NCI-H526 treated with DMSO at 0.1 percent for 48 hours (cell line): ENCODE data around the gene GPD1L.
A peak's percentile ranks its signal among the peaks of the same experiment; 100 is the strongest.

Source experiments
- DNase-seq: peaks from one replicate; lab custom pipeline; 2025; lab: John Stamatoyannopoulos, UW

GPD1L gene

DNA sequence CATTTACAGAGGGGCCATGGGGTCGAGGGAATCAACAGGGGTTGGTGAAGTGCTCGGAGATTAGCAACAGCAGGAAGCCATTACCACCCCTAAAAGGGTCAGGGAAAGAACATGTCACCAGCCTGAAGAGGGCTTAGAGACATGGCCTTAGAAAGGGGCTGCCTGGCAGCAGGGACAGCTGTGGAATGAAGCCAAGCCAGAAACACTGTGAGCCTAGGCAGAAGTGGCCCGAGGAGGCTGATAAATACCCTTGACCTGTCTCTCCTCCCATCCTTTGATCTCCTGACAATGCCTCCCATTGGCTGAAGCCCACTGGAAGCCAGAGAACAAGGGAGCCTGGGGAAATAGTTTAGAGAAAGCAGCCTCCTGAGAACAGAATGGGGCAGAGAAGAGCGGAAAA is 31.4 kb downstream of the GPD1L start:
- DNase-seq, result no peak

DNA sequence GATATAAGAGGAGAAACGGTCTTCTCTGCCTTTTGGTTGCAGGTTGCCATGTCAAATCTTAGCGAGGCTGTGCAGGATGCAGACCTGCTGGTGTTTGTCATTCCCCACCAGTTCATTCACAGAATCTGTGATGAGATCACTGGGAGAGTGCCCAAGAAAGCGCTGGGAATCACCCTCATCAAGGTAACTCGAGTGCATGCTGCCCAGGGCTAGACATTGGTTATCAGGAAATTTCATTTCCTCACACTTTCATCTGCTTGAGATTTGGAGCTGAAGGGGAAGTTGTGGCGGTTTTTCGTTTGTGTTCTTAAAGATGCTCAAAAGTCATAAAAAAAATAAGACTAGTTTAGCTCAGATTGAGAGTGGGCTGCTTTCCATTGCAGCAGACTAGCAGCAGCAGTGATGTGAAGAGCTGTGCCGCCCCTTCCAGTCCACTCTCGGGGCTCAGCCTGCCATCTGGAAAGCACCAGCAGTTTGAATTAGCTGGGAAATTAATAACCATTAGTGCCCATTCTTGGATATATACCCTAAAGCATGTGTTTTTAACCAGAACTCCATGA is 32.2 kb downstream of the GPD1L start:
- DNase-seq, result no peak

DNA sequence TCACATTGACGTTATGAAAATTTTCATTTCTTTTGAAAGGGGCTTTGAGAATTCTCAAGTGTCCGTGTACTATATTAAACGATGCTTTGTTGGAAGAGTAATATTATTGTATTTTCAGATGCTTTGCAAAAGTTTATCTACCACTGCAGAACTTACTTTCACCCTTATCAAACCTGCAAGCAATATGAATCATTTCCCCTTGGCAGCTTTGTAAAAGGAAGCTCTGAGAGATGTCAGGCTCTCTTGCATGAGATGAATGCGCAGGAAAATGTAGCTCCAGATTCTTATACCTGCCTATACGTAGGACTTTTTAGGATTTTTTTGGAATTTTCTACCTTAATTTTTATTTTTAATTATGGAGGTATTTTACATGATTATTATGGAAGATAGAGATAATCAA is 34.5 kb downstream of the GPD1L start:
- no peak for DNase-seq

DNA sequence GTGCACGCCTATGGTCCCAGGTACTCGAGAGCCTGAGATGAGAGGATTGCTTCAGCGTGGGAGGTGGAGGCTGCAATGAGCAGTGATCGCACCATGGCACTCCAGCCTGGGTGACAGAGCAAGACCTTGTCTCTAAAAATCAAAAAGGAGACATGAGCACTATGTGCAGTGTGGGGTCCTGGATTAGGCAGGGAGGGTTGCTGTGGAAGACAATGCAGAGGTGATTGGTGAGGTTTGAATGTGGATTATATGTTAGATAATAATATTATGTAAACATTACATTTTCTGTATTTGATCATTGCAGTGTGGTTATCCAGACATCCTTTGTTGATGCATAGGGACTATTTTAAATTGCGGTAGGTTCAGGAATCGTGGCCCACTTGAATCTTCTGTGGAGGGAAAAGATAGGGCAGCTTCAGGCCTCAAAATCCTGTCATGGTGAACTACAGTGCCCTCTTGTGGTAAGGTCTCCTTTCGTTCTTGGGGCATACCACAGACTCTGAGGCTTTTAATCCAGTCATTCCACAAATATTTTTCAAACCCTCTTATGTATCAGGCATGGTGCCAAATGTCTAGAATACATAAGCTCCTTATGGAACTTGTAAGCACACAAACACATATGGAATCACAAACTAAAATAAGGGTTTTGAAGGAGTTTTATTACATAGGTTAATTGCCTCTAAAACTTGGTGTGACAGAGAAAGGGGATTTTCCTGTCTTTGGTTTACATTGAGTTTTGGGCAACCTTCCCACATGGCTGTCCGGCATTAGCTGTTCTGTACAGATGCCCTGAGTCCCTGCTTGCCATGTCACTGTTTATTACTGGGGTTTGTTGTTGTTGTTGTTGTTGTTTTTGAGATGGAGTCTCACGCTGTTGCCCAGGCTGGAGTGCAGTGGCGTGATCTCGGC is 37.7 kb downstream of the GPD1L start:
- peak; percentile 37 for DNase-seq

DNA sequence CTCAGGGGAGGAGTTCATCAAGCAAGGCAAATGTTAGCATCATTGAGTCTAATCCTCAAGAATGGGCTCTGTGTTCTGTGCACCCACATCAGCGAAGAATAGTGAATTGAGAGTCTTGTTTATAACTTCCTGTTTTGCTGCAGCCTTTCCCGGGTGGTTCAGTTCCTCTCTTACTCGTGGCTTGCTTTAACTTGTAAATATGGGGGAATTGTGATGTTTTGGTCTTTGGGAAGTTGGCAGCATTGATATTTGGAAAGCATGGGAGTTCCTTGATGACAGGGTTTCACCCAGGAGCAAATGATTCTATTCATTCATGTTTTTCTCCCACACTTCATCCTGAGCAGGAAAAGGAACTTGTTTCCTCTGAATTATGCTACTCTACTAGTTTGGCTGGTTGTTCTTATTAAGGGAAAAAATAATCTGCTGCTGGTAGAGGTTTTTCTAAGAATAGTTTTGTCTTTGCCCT is 40.4 kb downstream of the GPD1L start:
- no peak for DNase-seq

DNA sequence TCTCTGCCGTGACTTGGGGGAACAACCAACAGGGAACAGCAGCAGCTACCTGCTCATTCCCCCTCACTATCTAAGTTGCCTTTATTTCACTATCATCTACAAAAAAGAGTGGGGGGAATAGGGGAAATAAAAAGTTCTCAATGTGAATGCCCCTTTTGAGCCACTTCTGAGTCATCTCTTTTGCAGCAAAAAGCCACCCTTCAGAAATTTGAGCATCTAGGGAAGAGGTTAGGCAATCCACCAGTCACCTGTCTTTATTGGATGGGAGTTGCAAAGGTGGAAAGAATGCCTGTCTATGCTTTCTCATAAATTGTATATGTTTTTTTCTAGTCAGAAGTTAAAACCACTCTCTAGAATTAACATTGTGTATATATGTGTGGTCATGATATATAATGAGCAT is 41.1 kb downstream of the GPD1L start:
- no peak for DNase-seq

DNA sequence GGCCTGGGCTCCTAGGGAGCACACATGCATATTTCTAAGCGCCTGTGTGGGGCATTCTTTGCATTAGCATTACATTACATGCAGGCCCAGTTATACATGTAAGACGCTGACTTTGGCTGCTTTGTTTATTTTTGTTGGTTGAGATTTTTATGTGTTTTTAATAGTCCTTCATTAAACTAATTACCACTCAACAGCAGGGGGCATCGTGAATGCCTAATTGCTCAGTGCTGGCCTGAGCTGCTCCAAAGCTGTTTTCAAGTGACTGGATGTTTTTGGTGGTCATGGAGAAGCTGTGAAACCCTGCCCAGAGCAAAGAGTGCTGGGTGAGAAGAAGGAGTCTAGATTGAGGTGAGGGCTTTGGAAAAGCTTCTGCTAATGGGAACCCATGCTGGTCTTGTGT is 41.5 kb downstream of the GPD1L start:
- DNase-seq, result no peak

DNA sequence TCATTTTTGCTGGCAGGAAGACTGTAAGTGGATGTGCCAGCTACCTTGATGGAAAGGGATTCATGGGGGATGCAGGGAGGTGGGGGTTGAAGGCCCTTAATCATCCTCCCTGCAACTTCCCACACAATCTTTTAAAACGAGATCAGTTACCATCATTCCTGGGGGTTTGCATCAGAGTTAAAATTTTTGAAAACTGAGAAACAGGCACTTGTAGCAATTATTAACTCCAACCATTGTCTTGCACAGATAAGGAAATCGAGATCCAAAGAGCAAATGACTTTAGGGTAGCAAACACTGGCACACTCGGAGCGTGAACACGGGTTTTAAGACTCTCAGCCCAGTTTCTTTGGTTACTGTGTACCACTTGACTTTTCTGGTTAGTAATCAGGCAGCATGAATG is 41.9 kb downstream of the GPD1L start:
- no peak for DNase-seq

DNA sequence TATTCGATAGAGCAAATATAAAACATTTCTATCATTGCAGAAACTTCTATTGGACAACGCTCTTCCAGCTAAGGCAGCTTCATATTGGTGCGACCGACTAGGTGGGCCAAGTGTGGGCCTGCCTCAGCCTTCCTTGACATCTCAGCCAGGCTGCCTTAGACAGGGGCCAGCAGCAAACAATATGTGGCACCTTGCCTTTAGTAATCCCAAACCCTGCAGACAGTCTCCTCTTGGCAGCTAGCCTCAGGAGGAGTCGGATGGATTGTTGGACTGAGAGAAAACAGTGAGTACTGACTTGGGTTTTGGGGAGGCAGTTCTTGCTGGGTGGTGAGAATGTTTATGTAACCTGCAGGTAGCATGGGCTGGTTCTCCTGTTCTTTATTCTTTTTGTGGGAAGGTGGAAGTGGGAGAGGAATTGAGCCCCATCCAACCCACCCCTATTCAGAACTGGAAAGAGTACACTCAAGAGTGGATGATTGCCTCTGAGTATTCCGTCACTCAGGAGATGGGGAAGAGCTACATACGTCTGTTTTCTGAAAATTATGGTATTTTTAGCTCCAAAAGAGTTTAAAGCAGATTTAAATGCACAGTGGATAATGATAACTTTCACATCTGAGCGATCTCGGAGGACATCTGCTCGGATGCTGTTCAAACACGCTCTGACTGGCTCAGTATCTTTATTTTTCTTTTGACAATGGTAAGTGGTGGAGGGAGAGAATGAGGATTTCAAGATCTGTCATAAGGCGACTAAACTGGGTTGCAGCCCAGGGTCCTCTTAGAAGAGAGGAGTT is 47.2 kb downstream of the GPD1L start:
- no peak for DNase-seq

DNA sequence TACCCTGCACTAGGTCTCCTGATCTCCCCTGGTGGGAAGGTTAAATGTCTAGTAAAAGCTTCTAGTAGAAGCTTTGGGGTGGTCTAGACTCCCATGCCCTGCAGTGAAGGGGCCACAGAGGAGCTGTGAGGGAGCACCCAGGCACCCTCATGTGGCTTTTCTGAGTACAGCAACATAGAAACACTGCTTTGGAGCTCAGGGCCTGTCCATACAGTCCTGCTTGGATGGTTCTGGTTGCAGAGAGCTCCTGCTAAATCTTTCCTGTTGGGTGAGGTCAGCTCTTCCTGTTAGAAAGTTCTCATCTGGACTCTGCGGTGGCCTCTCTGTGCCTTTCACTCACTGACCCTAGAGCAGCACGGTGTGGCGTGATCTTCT is 47.8 kb downstream of the GPD1L start:
- no peak for DNase-seq

DNA sequence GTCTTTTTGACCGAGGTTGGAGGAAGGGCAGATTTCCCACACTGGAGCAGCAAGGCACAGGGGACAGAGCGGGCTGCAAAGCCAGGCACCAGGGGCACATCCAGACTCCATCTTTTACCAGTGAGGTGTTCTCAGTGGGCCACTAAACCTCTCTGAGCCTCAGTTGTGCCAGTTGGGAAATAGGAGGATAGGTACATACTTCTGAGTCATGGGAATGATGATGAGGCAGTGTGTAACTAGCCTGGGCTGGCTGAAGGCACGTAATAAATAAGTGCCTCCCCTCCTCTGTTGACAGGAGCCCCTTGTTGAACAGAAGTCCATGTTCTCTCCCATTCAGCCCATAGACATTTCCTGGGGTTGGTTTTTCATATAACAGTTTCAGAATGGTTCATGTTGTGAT is 48.7 kb downstream of the GPD1L start:
- DNase-seq, result no peak

DNA sequence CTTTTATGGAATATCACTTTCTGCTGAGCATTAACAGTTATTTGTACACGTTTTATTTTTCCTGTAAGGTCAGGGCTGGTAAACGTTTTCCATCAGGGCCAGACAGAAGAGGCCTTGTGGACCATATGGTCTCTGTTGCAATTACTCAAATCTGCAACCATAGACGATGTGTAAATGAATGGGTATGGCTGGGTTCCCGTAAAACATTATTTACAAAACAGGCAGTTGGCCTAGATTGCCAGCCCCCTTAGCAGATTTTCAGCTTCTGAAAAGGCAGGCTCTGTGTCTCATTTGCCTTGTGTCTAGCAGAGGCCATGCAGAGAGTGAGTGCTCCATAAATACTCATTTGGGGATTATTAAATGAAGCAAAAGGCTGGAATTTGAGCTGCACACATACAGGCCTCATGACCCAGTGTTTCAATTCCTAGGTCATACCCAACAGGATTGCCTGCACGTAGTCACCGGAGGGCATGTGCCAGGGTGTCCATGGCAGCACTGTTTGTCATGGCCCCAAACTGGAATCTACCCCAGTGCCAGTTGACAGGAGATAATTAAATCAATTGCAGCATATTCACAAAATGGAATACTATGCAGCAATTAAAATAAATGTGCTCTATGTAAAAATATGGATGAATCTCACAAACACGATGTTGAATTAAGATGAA is 51.3 kb downstream of the GPD1L start:
- no peak for DNase-seq

DNA sequence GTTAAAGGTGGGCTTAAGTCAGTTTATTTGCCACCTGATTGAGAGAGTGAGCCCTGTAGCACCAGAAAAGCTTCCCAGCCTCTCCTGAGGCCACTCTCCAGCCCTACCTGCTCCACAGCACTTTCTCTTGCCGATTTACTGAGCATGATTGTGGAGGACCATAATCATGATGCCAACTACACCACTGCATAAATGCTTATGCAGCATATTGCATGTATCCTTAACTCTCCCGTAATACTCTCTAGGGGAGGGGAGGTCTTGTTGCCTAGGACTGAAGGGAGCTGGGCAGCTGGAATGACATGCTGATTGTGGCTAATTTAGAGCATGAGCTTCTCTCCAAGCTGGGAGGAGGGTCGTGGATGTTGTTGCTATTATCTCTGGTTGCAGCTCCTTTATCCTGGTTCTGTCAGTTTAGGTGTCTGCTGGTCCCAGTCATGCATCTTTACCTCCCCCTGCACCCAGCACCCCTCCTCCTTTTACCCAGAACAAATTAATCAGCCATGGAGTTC is 54.3 kb downstream of the GPD1L start:
- no peak for DNase-seq

DNA sequence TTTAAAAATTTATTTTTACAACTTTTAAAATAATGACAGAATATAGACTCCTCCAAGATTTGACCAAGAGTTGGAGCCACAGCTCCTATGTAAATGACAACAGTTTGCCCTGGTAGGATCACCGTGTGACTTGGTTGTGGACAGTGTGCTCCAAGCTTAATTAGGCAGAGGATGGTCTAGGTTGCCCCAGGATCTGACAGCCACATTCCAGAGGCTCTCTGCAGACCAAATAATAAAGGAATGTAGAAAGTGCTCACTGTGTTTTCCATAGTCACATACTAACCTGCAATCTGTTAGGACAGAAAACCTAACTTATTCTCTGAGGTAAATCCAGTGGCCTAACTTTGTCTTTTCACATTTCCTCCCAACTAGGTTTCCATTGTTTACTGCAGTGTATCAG is 59.0 kb downstream of the GPD1L start:
- no peak for DNase-seq

DNA sequence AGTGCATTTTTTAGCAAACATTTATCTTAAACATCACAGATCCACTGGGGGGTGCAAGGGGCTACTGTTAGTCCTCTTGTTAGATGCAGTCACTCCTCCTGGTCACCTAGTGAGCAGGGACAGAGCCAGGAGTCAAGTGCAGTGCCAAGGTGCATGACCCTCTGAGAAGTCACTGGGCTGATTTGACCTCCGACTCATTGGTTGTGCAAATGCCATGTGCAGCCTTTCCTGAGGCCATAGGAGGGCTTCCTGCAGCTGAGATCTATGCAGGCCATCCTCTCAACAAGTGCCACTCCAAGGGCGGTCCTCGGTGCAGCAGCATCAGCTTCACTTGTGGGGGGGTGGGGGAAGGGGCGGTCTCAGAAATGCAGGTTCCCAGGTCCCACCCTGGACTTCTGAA is 60.2 kb downstream of the GPD1L start:
- DNase-seq, result no peak

DNA sequence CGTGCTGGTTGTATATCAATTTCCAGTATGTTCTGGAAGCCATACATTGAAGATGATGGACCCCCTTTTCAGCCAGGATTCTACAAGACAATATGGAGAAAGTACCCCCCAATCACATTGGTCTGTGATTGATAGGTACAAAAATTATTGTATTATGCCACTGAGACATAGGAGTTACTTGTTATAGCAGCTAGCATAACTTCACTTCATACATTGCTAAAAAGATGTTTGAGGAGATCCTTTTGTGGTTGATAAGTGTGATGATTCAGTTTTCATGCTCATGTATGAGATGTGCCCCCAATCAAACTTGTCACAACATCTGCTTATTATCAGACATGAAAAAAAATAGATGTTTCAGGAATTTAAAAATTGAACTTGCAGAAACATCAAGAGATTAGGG is 66.0 kb downstream of the GPD1L start:
- no peak for DNase-seq

DNA sequence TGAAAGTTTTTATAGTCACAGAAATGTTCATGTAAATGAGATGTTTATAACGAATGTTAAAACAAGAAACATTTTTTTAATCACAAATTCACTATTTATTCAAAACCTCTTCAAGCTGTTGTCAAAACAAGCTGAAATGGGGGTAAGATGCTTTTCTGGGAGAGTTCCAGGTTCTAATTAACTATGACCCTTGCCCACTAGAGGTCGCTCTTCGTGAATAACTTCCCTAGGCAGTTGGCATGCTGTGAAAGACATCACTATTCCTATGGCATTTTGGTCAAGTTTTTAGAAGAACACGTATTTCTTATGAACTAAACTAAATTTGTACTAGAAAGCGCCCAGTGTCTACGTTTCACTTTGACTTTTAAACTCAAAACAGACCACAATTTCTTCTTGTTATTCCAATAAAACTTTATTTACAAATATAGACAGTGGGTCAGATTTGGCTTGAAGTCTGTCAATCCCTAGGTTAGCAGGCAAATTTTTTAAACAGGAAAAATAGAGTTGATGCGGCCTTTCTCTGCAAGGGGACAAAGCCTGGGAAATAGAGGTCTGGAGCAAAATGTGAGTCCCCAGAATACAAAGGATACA is 69.3 kb downstream of the GPD1L start:
- DNase-seq, result peak; percentile 20

DNA sequence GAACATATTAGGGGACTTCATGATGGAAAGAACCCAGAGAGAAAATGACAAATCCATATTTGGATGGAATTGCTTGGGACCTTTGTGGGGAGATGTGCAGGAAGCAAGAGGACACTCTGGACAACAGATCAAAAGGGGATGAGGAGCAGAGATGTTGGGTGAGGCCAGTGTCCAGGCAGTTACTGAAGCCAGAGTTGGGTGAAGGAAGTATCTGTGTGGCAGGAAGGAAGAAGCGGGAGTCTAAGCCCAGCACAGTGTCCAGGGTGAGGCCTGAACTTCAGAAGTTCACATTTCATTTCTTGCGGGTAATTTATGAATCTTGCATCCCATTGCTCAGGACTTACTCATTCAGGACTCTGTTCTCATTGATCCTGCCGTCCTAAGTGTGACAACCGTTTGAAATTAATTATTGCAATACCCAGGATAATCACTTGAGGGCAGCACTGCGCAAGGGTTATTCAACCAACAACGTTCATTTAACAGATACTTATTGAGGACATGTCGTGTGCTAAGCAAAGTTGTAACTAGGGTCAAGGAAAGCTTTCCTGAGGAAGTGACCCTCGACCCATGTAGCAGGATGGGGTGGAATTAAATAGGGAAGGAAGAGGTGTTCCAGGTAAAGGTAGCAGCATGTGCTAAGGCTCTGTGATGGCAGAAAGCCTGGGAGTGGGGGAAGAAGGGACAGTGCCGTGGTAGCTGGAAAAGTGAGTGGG is 70.7 kb downstream of the GPD1L start:
- peak; percentile 63 for DNase-seq

DNA sequence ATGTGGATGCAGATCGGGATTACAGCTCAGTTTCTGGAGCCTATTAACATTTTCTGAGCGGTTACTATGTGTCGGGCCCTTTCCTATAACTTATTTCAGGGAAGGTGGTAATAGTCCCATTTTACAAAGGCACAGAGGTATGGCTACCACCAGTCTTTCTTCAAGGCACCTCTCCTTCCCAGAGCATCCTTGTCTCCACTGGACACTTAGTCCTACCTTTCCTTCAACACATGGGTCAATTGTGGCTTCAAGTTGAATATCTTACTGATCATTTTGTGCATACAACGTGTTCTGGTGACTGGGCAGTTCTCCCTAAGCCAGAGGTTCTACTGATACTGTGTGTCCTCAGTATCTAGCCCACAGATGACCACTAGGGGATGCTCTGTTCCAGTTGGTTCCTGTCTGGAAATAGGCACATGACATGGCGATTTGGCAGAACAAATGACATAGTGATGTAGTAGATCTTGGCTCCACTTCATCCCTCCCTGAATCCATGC is 71.3 kb downstream of the GPD1L start:
- peak; percentile 78 for DNase-seq

DNA sequence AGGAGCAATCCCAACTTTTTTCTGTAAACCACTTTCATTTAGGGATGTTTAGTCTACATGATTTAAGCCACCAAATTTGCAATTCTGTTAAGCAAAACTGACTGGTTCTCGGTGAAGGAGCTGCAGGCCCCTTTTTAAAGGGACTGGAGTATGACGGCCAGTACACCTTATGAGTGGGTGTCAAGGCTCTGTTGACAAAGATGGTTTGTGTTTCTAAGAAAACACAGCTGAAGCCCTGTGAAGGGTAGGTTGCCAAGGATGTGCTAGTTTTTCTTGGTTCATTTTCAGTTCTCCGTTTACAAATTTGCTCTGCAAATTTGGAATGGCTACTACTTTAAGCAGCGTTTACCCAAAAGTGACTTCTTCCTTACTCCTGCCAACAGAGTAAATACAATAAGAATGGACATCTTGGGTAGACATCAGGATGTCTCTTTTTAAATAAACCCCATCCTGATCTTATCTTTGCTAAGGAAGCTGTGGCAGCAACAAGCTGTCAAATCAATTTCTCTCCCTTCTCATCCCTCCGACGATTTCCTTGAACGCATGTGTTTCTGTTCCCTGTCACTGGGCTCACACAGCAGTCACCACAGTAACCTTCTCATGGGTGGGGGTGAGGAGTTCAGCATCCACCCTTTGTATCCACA is 73.8 kb downstream of the GPD1L start:
- no peak for DNase-seq
